Measurements from ENCODE around the gene FIP1L1.
"Not testable (repeated sequence)": the region's sequence is repeated elsewhere in the genome, so short reads cannot be mapped to it uniquely, and the experiment has no call there.

The FIP1L1 gene

GRCh38 chr4:53456178-53456577 is 78.7 kb downstream of the FIP1L1 start:
- TF ChIP-seq CTCF (IDR thresholded peaks at IDR 0.05; ENCODE audit: insufficient read depth, low read depth, low read length, missing control alignments) = no peak

GRCh38 chr4:53459548-53459947 is 82.1 kb downstream of the FIP1L1 start:
- no peak for TF ChIP-seq CTCF (IDR thresholded peaks at IDR 0.05; ENCODE audit: insufficient read depth, low read depth, low read length, missing control alignments)
- DNase-seq (ENCODE audit: low read depth) = no peak
- H3K4me3 ChIP-seq (ENCODE audit: low read length) = no peak overlapping the region

More at GRCh38 chr4:53456178-53456577, 78.7 kb downstream of the FIP1L1 start:
- H3K4me3 ChIP-seq (ENCODE audit: low read length) = no peak overlapping the region
- no peak for DNase-seq (ENCODE audit: low read depth)

- no peak for DNase-seq (ENCODE audit: low read depth)
- TF ChIP-seq CTCF (IDR thresholded peaks at IDR 0.05; ENCODE audit: insufficient read depth, low read depth, low read length, missing control alignments) = no peak
- no peak overlapping the region for H3K4me3 ChIP-seq (ENCODE audit: low read length)
These were observed 83.8 kb downstream of the FIP1L1 start for GRCh38 chr4:53461244-53461643.

- TF ChIP-seq CTCF (IDR thresholded peaks at IDR 0.05; ENCODE audit: insufficient read depth, low read depth, low read length, missing control alignments) = no peak
These were observed 85.9 kb downstream of the FIP1L1 start for GRCh38 chr4:53463340-53463739.

GRCh38 chr4:53465281-53465680 is 87.8 kb downstream of the FIP1L1 start:
- H3K4me3 ChIP-seq (ENCODE audit: low read length) = no peak overlapping the region
- DNase-seq (ENCODE audit: low read depth) = no peak
- TF ChIP-seq CTCF (IDR thresholded peaks at IDR 0.05; ENCODE audit: insufficient read depth, low read depth, low read length, missing control alignments) = no peak

More at GRCh38 chr4:53463340-53463739, 85.9 kb downstream of the FIP1L1 start:
- H3K4me3 ChIP-seq (ENCODE audit: low read length) = no peak overlapping the region
- no peak for DNase-seq (ENCODE audit: low read depth)

GRCh38 chr4:53465891-53466290 is 88.5 kb downstream of the FIP1L1 start:
- no peak for TF ChIP-seq CTCF (IDR thresholded peaks at IDR 0.05; ENCODE audit: insufficient read depth, low read depth, low read length, missing control alignments)
- DNase-seq (ENCODE audit: low read depth) = no peak
- no peak overlapping the region for H3K4me3 ChIP-seq (ENCODE audit: low read length)

GRCh38 chr4:53466576-53466975 is 89.1 kb downstream of the FIP1L1 start:
- not testable (repeated sequence) for DNase-seq (ENCODE audit: low read depth)

More at GRCh38 chr4:53466576-53466975, 89.1 kb downstream of the FIP1L1 start:
- not testable (repeated sequence) for H3K4me3 ChIP-seq (ENCODE audit: low read length)
